GM18519 (cell line): ENCODE data around the gene ATP6V1F.

Experiments
- ATAC-seq: cut with Tn5 transposase; IDR thresholded peaks from one replicate; pipeline ENCODE4 v1.9.1; 2021; ENCODE audit warnings: mild to moderate bottlenecking, moderate library complexity; ENCODE audit not compliant: unreplicated experiment, low FRiP score

Gene ATP6V1F

DNA sequence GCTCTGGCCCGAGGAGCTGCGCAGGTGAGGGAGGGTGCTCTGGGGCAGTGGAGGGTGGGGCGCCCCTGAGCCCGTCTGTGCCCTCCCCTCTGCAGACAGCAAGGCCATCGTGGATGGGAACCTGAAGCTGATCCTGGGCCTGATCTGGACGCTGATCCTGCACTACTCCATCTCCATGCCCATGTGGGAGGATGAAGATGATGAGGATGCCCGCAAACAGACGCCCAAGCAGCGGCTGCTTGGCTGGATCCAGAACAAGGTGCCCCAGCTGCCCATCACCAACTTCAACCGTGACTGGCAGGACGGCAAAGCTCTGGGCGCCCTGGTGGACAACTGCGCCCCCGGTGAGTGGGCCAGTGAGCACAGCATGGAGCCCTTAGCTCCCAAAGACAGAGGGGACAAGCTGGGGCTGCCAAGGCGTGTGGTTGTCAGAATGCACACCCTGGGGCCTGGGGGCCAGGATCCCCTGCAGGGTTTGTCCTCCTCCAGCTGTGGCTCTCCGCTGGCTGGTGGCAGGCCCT, 27.4 kb upstream of the ATP6V1F start:
- no peak for ATAC-seq

DNA sequence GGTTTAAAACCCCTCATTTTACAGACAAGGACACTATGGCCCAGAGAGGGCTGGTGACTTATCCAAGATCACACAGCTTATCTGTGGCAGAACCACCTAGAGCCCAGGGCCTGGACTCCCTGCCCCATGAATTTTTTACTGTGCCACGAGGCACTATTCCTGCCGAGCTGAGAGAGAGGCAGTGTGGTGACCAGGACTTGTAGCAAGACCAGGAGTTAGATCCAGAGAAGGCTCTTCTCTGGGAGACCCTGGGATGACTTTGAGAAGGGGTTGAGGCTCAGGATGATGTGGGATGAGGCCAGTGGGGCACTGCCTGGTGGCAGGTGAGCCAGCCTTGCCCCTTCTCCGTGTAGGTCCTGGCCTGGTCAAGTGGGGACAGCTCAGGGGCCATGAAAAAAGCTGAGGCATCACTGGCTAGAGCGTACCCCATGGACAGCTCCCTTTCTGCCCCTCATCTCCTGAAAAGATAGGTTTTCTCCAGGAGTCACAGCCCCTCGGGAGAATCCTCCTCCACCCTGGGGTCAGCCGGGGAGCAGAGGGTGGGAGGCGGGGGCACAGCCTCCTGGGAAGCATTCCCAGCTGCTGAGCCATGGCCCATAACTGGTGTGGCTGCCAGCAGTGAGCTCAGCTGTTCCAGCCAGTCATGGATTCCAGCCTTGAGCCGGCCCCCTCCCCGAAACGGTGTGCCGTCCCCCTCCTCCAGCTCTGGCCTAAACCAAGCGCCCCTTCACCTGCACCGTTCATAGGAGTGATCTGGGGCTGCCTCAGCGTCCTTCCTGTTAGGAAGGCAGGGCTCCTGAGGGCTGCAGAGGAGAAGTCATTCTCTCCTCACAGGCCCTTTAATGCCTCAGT, 26.6 kb upstream of the ATP6V1F start:
- no peak for ATAC-seq

DNA sequence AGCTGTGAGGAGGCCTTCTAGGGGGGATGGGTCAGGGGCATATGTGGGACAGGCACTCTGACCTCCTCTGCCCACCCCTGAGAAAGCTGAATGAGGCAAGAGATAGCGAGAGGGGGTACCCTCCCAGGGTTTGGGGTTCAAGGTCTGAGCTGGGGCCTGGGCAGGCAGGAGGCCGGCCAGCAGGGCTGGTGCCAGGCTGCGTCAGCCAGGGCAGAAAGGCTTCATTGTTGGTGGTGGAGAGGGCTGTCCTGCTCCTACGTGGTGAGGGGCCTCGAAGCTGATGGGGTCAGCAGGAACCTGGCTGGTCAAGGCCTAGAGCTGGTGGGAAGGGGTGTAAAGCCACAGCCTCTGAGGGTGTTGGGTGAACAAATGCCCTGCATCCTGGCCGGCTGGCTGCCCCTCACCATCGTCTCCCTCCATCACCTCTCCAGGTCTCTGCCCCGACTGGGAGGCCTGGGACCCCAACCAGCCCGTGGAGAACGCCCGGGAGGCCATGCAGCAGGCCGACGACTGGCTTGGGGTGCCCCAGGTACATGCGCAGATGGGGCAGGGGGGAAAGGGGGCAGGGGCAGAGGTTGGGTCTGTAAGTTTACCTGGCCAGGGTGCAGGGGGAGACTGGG, 25.8 kb upstream of the ATP6V1F start:
- no peak for ATAC-seq

DNA sequence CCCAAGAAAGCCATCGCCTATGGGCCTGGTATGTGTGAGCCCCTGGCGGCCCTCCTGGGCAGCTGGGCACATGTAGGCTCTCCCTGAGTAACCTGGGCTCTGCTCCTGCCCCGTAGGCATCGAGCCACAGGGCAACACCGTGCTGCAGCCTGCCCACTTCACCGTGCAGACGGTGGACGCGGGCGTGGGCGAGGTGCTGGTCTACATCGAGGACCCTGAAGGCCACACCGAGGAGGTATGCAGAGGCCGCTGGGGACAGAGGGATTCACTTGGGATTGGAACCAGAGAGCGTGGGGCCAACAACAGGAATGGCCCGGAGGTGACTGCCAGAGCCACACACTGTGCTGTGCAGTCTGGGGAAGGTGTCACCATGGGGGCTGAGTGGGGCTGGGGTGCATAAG, 25.1 kb upstream of the ATP6V1F start:
- no peak for ATAC-seq

DNA sequence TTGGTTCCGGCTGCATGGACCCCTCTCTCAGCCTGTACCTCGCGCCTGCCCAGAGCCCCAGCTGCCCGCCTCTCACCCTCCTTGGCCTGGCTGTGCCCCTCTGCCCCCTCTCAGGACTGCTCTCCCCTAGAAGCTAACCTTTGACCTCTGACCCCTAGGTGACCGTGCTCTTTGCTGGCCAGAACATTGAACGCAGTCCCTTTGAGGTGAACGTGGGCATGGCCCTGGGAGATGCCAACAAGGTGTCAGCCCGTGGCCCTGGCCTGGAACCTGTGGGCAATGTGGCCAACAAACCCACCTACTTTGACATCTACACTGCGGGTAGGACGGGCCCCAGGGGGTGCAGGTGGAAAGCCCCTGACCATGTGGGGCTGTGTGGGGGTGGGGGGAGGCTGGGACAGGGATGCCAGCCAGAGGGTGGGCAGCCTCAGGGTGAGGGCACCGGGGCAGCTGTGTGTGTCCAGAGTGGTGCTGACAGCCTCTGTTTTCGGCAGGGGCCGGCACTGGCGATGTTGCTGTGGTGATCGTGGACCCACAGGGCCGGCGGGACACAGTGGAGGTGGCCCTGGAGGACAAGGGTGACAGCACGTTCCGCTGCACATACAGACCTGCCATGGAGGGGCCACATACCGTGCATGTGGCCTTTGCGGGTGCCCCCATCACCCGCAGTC, 24.4 kb upstream of the ATP6V1F start:
- ATAC-seq = no peak

DNA sequence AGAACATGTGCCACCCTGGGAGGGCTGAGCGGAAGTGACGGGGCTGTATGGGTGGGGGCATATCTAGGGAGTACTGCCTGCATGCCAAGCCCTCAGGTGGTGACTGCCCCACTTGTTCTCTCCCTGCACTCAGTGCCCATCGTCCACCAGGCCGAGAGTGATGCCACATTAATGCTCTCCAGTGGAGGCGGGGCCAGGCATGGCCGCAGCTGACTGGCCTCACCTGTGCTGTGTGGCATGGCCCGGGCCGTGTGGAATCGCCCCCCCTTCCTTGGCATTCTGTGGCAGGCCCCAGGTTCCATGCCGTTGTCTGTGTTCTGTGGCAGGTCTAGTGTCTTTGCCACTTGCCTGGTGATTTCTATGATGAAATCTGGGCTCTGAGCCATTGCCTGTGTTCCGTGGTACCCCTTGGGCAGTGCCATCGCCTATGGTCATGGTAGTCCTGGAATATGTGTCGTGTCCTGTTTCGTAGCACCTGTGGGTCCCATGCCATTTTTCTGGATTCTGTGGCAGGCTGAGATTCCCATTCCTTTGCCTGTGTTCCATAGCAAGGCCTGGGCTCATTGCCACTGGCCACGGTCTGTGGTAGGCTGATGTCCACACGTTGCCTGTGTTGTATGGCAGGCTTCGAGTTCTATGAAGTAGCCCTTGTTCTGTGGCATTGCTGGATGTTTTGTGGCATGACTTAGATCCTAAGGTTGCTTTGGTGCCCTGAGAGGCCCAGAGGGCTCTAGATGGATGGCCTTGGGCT, 23.5 kb upstream of the ATP6V1F start:
- no peak for ATAC-seq

DNA sequence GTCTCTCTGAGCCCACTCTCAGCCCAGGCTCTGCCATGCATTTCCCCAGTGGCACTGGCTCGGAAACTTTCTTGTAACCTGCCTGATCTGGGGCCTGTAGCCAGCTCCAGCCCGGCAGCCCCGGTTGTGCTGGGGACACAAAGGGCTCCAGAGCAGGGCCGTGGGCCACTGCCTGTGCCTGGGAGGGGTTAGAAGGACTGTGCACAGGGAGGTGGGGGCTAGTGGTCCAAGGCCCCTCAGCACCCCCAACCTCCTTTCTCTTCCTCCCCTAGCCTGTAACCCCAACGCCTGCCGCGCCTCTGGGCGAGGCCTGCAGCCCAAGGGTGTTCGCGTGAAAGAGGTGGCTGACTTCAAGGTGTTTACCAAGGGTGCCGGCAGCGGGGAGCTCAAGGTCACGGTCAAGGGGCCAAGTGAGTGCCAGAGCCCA, 22.9 kb upstream of the ATP6V1F start:
- no peak for ATAC-seq

DNA sequence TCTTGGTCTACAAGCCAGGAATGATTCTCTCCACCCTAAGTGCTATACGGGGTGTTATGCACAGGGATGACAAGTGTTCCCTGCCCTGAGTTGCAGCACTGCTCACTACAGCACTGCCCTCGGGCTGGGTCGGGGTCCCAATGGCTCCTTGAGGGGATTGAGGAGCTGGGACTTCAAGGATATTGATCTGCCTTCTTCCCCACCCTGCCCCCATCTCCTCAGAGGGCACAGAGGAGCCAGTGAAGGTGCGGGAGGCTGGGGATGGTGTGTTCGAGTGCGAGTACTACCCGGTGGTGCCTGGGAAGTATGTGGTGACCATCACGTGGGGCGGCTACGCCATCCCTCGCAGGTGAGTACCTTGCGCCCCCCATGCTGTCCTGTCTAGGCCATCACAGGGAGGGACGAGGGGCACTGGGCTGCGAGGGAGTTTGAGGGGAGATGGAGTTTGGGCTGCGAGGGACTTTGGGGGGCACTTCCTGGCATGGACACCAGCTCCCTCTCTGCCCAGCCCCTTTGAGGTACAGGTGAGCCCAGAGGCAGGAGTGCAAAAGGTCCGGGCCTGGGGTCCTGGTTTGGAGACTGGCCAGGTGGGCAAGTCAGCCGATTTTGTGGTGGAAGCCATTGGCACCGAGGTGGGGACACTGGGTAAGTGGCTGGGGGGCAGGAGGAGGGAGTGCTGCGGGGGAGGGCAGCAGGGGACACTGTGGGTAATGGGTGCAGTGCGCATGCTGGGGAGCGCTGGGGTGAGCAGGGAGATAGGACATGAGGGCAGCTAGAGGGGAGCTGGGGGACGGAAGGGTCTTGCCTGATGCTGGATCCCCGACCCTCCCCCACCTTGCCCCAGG, 22.1 kb upstream of the ATP6V1F start:
- ATAC-seq = no peak

DNA sequence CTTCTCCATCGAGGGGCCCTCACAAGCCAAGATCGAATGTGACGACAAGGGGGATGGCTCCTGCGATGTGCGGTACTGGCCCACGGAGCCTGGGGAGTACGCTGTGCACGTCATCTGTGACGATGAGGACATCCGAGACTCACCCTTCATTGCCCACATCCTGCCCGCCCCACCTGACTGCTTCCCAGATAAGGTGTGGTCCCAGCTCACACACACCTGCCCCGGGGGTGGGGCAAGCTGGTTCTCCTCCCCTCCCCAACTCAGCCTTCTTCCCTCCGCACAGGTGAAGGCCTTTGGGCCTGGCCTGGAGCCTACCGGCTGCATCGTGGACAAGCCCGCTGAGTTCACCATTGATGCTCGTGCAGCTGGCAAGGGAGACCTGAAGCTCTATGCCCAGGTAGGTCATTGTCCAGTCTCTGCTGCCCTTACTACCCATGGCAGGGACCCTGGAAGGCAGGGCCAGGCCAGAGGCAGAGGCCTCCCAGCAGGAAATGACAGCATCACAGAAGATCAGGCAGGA, 21.4 kb upstream of the ATP6V1F start:
- no peak for ATAC-seq

DNA sequence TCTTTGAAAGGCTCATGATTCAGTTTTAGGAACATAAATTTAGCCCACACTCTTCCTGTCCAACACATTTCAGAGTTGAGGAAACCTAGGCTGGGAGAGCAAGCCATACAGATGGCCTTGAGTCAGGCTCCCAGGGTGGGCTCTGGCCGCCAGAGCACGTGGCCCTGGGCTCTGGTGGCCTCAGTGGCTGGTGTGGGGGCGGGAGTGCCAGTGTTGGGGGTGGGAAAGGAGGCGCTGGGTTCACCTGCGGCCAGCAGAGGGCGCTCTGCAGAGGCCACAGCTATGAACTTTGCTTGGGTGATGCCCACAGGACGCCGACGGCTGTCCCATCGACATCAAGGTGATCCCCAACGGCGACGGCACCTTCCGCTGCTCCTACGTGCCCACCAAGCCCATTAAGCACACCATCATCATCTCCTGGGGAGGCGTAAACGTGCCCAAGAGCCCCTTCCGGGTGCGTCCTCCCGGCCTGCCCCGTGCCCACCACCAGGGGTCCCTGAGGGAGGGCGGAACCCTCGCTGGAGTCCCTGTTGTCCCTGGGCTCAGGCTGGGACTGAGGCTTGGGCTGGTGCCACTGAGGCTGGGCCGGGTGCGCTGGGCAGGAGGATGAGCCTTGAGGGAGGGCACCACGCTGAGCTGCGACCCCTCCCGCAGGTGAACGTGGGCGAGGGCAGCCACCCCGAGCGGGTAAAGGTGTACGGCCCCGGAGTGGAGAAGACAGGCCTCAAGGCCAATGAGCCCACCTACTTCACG, 20.6 kb upstream of the ATP6V1F start:
- ATAC-seq = no peak

DNA sequence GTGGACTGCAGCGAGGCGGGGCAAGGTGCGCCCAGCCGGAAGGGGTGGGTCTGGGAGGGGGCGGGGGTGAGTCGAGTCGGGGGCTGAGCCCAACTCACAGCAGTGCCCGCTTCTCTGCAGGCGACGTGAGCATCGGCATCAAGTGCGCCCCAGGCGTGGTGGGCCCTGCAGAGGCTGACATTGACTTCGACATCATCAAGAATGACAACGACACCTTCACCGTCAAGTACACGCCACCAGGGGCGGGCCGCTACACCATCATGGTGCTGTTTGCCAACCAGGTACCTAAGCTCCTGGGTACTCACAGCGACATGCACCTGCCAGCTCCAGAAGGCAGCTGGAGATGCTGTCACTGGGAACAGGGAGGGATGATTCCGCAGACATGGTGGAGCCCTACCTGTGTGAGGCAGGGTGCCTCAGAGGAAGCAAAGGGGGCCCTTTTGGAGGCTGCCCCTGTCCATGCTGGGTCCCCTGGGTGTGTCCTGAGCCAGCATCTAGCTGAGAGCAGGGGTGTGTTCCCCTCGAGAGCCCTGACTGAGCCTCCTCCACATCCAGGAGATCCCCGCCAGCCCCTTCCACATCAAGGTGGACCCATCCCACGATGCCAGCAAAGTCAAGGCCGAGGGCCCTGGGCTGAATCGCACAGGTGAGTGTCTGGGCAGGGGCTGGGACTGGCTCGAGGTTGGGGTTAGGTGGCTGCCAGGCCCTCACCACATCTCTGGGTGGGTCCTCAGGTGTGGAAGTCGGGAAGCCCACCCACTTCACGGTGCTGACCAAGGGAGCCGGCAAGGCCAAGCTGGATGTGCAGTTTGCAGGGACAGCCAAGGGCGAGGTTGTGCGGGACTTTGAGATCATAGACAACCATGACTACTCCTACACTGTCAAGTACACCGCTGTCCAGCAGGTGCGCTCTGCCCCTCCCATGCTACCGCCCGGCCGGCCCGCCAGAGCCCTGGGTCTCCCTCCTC, 19.7 kb upstream of the ATP6V1F start:
- no peak for ATAC-seq

DNA sequence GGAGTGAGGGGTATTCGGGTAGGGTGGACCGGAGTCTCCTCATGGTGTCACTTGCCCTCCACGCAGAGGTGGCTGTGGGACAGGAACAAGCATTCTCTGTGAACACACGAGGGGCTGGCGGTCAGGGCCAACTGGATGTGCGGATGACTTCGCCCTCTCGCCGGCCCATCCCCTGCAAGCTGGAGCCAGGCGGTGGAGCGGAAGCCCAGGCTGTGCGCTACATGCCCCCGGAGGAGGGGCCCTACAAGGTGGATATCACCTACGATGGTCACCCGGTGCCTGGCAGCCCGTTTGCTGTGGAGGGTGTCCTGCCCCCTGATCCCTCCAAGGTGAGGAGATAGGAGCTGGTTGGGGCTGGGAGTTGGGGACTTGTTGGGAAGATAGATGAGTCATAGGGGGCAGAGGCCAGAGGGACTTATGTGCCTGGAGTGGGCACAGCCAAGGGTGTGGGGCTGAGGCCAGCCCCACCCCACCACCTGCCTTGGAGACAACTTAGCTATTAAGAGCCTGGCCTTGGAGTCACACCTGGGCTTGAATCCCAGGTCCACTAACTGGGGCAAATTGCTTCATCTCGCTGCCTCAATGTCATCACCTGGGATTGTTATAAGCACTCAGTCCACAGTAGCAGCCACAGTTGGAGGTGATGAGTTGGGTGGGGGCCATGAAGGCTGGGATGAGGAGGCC, 18.6 kb upstream of the ATP6V1F start:
- ATAC-seq = no peak

DNA sequence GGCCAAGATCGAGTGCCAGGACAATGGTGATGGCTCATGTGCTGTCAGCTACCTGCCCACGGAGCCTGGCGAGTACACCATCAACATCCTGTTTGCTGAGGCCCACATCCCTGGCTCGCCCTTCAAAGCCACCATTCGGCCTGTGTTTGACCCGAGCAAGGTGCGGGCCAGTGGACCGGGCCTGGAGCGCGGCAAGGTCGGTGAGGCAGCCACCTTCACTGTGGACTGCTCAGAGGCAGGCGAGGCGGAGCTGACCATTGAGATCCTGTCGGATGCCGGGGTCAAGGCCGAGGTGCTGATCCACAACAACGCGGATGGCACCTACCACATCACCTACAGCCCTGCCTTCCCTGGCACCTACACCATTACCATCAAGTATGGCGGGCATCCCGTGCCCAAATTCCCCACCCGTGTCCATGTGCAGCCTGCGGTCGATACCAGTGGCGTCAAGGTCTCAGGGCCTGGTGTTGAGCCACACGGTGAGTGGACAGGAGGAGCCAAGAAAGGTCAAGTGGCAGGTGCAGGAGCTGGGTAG, 17.8 kb upstream of the ATP6V1F start:
- ATAC-seq = no peak

DNA sequence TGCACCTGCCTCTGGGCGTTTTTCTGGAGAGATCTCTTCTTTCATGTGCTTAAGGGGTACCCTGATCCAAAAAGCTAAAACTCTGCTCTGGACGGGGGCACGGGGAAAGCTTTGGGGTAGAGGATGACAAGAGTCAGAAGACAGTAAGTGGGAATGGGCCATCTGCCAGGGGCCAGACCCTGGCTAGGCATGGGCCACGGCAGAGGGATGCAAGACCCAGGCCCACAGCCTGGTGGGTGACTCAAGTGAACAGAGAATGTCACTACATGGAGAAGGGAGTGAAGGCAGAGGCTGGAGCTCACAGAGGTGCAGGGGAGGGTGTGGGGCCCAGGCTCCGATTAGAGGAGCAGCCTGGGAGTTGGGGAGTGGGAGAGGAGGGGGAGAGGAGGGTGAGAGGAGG, 17.2 kb upstream of the ATP6V1F start:
- ATAC-seq = no peak

DNA sequence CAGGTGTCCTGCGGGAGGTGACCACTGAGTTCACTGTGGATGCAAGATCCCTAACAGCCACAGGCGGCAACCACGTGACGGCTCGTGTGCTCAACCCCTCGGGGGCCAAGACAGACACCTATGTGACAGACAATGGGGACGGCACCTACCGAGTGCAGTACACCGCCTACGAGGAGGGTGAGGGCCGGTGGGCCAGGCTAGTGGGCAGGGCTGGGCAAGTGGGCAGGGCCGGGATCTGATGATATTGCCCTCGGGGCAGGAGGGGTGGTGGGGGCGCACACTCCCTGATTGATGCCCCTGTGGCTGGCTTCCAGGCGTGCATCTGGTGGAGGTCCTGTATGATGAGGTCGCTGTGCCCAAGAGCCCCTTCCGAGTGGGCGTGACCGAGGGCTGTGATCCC, 16.7 kb upstream of the ATP6V1F start:
- ATAC-seq = no peak

DNA sequence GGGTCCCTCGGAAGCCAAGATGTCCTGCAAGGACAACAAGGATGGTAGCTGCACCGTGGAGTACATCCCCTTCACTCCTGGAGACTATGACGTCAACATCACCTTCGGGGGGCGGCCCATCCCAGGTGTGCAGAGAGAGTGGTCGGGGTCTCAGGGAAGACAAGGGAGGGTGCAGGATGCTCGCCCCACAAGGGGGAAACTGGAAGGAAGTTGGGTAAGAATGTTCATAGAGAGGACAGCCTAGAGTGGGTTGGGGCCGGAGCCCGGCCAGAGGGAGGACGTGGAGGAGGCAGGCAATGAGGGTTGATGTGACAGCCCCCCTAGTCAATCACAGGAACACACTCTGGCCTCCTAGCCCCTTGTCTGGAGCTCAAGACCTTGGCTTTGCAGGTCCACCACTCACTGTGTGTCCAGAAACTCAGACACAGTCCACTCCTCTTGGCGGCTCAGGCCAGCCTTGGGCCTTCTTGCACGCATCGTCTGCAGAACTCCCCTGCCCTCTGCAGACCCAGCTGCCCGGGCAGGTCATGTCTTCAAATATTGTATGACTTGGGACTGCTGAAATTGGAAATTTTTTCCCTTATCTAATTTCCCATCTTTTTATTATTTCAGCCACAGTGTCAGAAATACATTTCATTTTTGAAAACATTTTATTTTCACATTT, 15.7 kb upstream of the ATP6V1F start:
- ATAC-seq = no peak
